ENCODE measurements around the gene HOXD10.

The HOXD10 gene

GRCh38 chr2:176164611-176165369 is 48.2 kb downstream of the HOXD10 start:
- DNase-seq (ENCODE audit: low read depth) = no peak

GRCh38 chr2:176165370-176166050 is 48.9 kb downstream of the HOXD10 start:
- no peak for DNase-seq (ENCODE audit: low read depth)

GRCh38 chr2:176166272-176166671 is 49.7 kb downstream of the HOXD10 start:
- DNase-seq (ENCODE audit: low read depth) = no peak

- no peak for DNase-seq (ENCODE audit: low read depth)
Observed at GRCh38 chr2:176167398-176167797, 50.8 kb downstream of the HOXD10 start.

GRCh38 chr2:176169181-176169580 is 52.6 kb downstream of the HOXD10 start:
- DNase-seq (ENCODE audit: low read depth) = no peak
